ENCODE measurements around the gene UBQLN1.
"Not testable (repeated sequence)": the region's sequence is repeated elsewhere in the genome, so short reads cannot be mapped to it uniquely, and the experiment has no call there.

UBQLN1 gene

GRCh38 chr9:83708515-83709158 lies 879 bp upstream of the UBQLN1 start:
- TF ChIP-seq CTCF (IDR thresholded peaks at IDR 0.05; ENCODE audit: insufficient read depth, low read length, missing control alignments): no peak
- ChIA-PET POLR2A (interaction anchor here (0.6 to 1.2 kb wide), 4 partner anchors 8 to 365 kb away, joined by 3 to 4 read pairs (median 3); no protein-coding TSS in a partner anchor), CTCF (interaction anchor here (0.7 to 5.3 kb wide), 5 partner anchors 26 to 87 kb away, joined by 3 to 20 read pairs (median 4); partner anchors contain the start of gene IDNK)
- H3K4me3 ChIP-seq (ENCODE audit: low read depth, low read length): peak overlapping the region; percentile 98
- no peak for DNase-seq (ENCODE audit: low read depth, low spot score)

GRCh38 chr9:83707518-83707767 lies 315 bp downstream of the UBQLN1 start:
- DNase-seq (ENCODE audit: low read depth, low spot score): no peak
- ChIA-PET POLR2A (interaction anchor here (0.9 to 1.2 kb wide), 3 partner anchors 18 to 51 kb away, joined by 3 read pairs; no protein-coding TSS in a partner anchor), CTCF (interaction anchor here (0.6 to 5.3 kb wide), 4 partner anchors 58 to 273 kb away, joined by 3 to 20 read pairs (median 5); partner anchors contain the start of genes HNRNPK and RMI1)
- TF ChIP-seq CTCF (IDR thresholded peaks at IDR 0.05; ENCODE audit: insufficient read depth, low read length, missing control alignments): no peak
- H3K4me3 ChIP-seq (ENCODE audit: low read depth, low read length): peak overlapping the region; percentile 98

GRCh38 chr9:83706676-83707517 lies 861 bp downstream of the UBQLN1 start:
- DNase-seq (ENCODE audit: low read depth, low spot score): no peak
- POLR2A ChIA-PET: interaction anchor here (0.9 to 1.2 kb wide), 3 partner anchors 18 to 51 kb away, joined by 3 read pairs; no protein-coding TSS in a partner anchor
- CTCF ChIA-PET: interaction anchor here (0.6 to 1.9 kb wide), 3 partner anchors 57 to 273 kb away, joined by 3 to 7 read pairs (median 3); partner anchors contain the start of genes HNRNPK and RMI1
- peak overlapping the region; percentile 98 for H3K4me3 ChIP-seq (ENCODE audit: low read depth, low read length)
- no peak for TF ChIP-seq CTCF (IDR thresholded peaks at IDR 0.05; ENCODE audit: insufficient read depth, low read length, missing control alignments)

- CTCF ChIA-PET; DNase-seq (ENCODE audit: low read depth, low spot score); H3K4me3 ChIP-seq (ENCODE audit: low read depth, low read length); POLR2A ChIA-PET: not testable (repeated sequence)
Measured at GRCh38 chr9:83705219-83705651, 2.5 kb downstream of the UBQLN1 start.

- CTCF ChIA-PET: interaction anchor here (1.2 to 1.5 kb wide), 2 partner anchors 16 to 81 kb away, joined by 3 to 5 read pairs; no protein-coding TSS in a partner anchor
- DNase-seq (ENCODE audit: low read depth, low spot score): peak; percentile 47
- H3K4me3 ChIP-seq (ENCODE audit: low read depth, low read length): no peak overlapping the region
- POLR2A ChIA-PET: no interaction called here
- no peak for TF ChIP-seq CTCF (IDR thresholded peaks at IDR 0.05; ENCODE audit: insufficient read depth, low read length, missing control alignments)
Measured at GRCh38 chr9:83701769-83702168, 6.0 kb downstream of the UBQLN1 start.

- POLR2A ChIA-PET: no interaction called here
- CTCF ChIA-PET: interaction anchor here (1.2 to 1.5 kb wide), 2 partner anchors 16 to 81 kb away, joined by 3 to 5 read pairs; no protein-coding TSS in a partner anchor
- H3K4me3 ChIP-seq (ENCODE audit: low read depth, low read length): no peak overlapping the region
Measured at GRCh38 chr9:83701286-83701685, 6.5 kb downstream of the UBQLN1 start.

More at GRCh38 chr9:83701286-83701685, 6.5 kb downstream of the UBQLN1 start:
- no peak for TF ChIP-seq CTCF (IDR thresholded peaks at IDR 0.05; ENCODE audit: insufficient read depth, low read length, missing control alignments)
- DNase-seq (ENCODE audit: low read depth, low spot score): no peak

Data from AG04449 (cell line).